HepG2 (cell line): ENCODE data around the gene SLC44A4.

Source experiments
- ATF3 ChIP-seq: sonication (generic); formaldehyde crosslinking; IDR thresholded peaks from 2 replicates; pipeline ENCODE4 v1.4.0; 2020; ENCODE audit warnings: missing genetic modification reagents
- ATF7-NPFF ChIP-seq: sonication (generic); formaldehyde crosslinking; IDR thresholded peaks from 2 replicates; pipeline ENCODE4 v1.8.1; 2023; ENCODE audit warnings: mild to moderate bottlenecking, low read depth, missing genetic modification reagents, moderate library complexity
- CEBPB ChIP-seq: IDR thresholded peaks from 2 replicates; pipeline ENCODE4 v1.6.1; 2011; ENCODE audit warnings: low read depth, low read length, improper control_type of control experiment, borderline replicate concordance
- CTCF ChIP-seq: sonication (generic); formaldehyde crosslinking; IDR thresholded peaks from 2 replicates; pipeline ENCODE4 v1.5.0; 2020; ENCODE audit warnings: mild to moderate bottlenecking, missing genetic modification reagents, moderate library complexity
- GMEB2 ChIP-seq: IDR thresholded peaks from 2 replicates; pipeline ENCODE4 v1.6.1; 2016; ENCODE audit warnings: missing biosample characterization, missing genetic modification reagents, low read depth
- HOXA7 ChIP-seq: sonication (generic); formaldehyde crosslinking; IDR thresholded peaks from 2 replicates; pipeline ENCODE4 v1.8.1; 2022; ENCODE audit warnings: mild to moderate bottlenecking, missing genetic modification reagents, moderate library complexity
- NFRKB ChIP-seq: fragments of 450-650 bp; IDR thresholded peaks from 2 replicates; pipeline ENCODE4 v1.6.1; 2017
- POLR2A ChIP-seq, 2 experiments: IDR thresholded peaks; 2 replicates each; pipeline ENCODE4 v1.6.1; 2011; ENCODE audit warnings: low read depth in 2 of 2, low read length in 2 of 2, mild to moderate bottlenecking in 1 of 2, moderate library complexity in 1 of 2; ENCODE audit not compliant: insufficient read depth in 1 of 2
- TAF1 ChIP-seq: sonication (generic); formaldehyde crosslinking; IDR thresholded peaks from 2 replicates; pipeline ENCODE4 v1.4.0; 2020; ENCODE audit warnings: missing genetic modification reagents
- ZBTB46 ChIP-seq: sonication (generic); formaldehyde crosslinking; IDR thresholded peaks from 2 replicates; pipeline ENCODE4 v1.4.0; 2020; ENCODE audit warnings: mild to moderate bottlenecking, missing genetic modification reagents, borderline replicate concordance
- ZFP37 ChIP-seq: sonication (generic); formaldehyde crosslinking; IDR thresholded peaks from 2 replicates; pipeline ENCODE4 v1.4.0; 2020; ENCODE audit warnings: missing genetic modification reagents, borderline replicate concordance
- ZNF780A ChIP-seq: sonication (generic); formaldehyde crosslinking; IDR thresholded peaks from 2 replicates; pipeline ENCODE4 v1.8.0; 2022; ENCODE audit warnings: mild to moderate bottlenecking, missing genetic modification reagents, moderate library complexity
- ZNF891 ChIP-seq: sonication (generic); formaldehyde crosslinking; IDR thresholded peaks from 2 replicates; pipeline ENCODE4 v1.5.0; 2020; ENCODE audit warnings: mild to moderate bottlenecking, missing genetic modification reagents

GRCh38 chr6:31881136-31881859 lies 2.5 kb upstream of the SLC44A4 start:
- no peak for TF ChIP-seq TAF1 (CRISPR knock-in tag)
- TF ChIP-seq ZNF891 (CRISPR knock-in tag) = no peak
- no peak for TF ChIP-seq ATF7-NPFF (CRISPR knock-in tag)
- no peak for TF ChIP-seq ZNF780A (CRISPR knock-in tag)
- no peak for TF ChIP-seq POLR2A (IDR thresholded peaks at IDR 0.05; ENCODE audit: insufficient read depth in 1 of 2, low read depth in 2 of 2, low read length in 2 of 2)
- no peak for TF ChIP-seq CTCF
- no peak for TF ChIP-seq CEBPB
- TF ChIP-seq GMEB2 = no peak
- TF ChIP-seq ZBTB46 = no peak
- no peak for TF ChIP-seq HOXA7
- TF ChIP-seq ATF3 (CRISPR knock-in tag) = no peak
- no peak for TF ChIP-seq ZFP37 (CRISPR knock-in tag)
- TF ChIP-seq NFRKB = no peak
